Activated naive CD8-positive, alpha-beta T cell treated with anti-CD3 and anti-CD28 coated beads, Interleukin-2, amount 10 ng/mL, durations not matched to agents 7 days and 5 days (primary cell): ENCODE results near the gene GPR108. TPM values are rescaled to one million over a fixed set of nuclear protein-coding genes. Genes with fewer than 3 reads are reported as not detected.

Experiments
- microRNA-seq: library from miRNA; unstranded; fragments of <30 nt; microRNA quantifications from one replicate; pipeline ENCODE4 v1.2.0, GENCODE V29; 2022
- total RNA-seq, 2 experiments: library from RNA; stranded (reverse); gene quantifications; one replicate each; pipeline ENCODE4 v1.2.3, GENCODE V29; 2021

The GPR108 gene
- total RNA-seq, 2 experiments from 2014 or later, result 82.8 to 91.7 TPM

Small RNA genes lying within 50 kb of the gene (microRNA-seq; reads per million reads assigned to microRNA genes)
- not detected for gene MIR6791

Other genes starting within 250 kb of the GPR108 start
- 10 to 100 TPM in 1 of 2 experiments, 1 to 10 TPM in 1; 8.7 to 11.6 TPM for gene TUBB4A, start 235.3 kb downstream of the GPR108 start, total RNA-seq
- 1 to 10 TPM; 2.6 to 3.7 TPM for gene TNFSF9, start 206.6 kb downstream of the GPR108 start, total RNA-seq
- 1 to 10 TPM; 6.9 to 7.7 TPM for gene CD70, start 146.4 kb downstream of the GPR108 start, total RNA-seq
- gene TNFSF14, start 67.4 kb downstream of the GPR108 start, total RNA-seq, result 10 to 100 TPM; 30.7 to 33.4 TPM
- gene C3, start 16.9 kb downstream of the GPR108 start, total RNA-seq, result 1 to 10 TPM; 2.0 to 2.1 TPM
- gene TRIP10, start 2.1 kb upstream of the GPR108 start, total RNA-seq, result 10 to 100 TPM; 10.1 to 10.7 TPM
- gene SH2D3A, start 29.9 kb upstream of the GPR108 start, total RNA-seq, result 10 to 100 TPM; 35.5 to 35.7 TPM
- gene VAV1, start 35.1 kb upstream of the GPR108 start, total RNA-seq, result 100 to 1,000 TPM; 108 to 113 TPM
- gene ADGRE1, start 150.0 kb upstream of the GPR108 start, total RNA-seq, result 1 to 10 TPM in 1 of 2 experiments, under 1 TPM in 1; 0.83 to 1.0 TPM